CD4-positive, alpha-beta T cell treated with Interleukin-4 for 1 hour (primary cell): ENCODE data around the gene CLTCL1.
A peak's percentile ranks its signal among the peaks of the same experiment; 100 is the strongest.
"Not testable (repeated sequence)": the region's sequence is repeated elsewhere in the genome, so short reads cannot be mapped to it uniquely, and the experiment has no call there.

Source experiments
- DNase-seq, 2 donors: peaks; one replicate each; pipeline ENCODE4 v3.0.0-alpha.2; 2020 to 2022

The CLTCL1 gene

GRCh38 chr22:19290400-19291217 lies 910 bp downstream of the CLTCL1 start:
- no peak for DNase-seq

GRCh38 chr22:19289475-19290161 lies 1.9 kb downstream of the CLTCL1 start:
- DNase-seq = peak in 1 of 2 donors; percentile 15

GRCh38 chr22:19287889-19288288 lies 3.6 kb downstream of the CLTCL1 start:
- DNase-seq = no peak

- no peak for DNase-seq
These were observed 4.3 kb downstream of the CLTCL1 start for GRCh38 chr22:19287076-19287707.

- DNase-seq = no peak
These were observed 5.7 kb downstream of the CLTCL1 start for GRCh38 chr22:19285831-19286230.

GRCh38 chr22:19279143-19279542 lies 12.4 kb downstream of the CLTCL1 start:
- not testable (repeated sequence) for DNase-seq

- no peak for DNase-seq
These were observed 13.7 kb downstream of the CLTCL1 start for GRCh38 chr22:19277785-19278184.

GRCh38 chr22:19275919-19276600 lies 15.5 kb downstream of the CLTCL1 start:
- no peak for DNase-seq

- no peak for DNase-seq
These were observed 16.0 kb downstream of the CLTCL1 start for GRCh38 chr22:19275513-19275912.

GRCh38 chr22:19275104-19275503 lies 16.4 kb downstream of the CLTCL1 start:
- no peak for DNase-seq

GRCh38 chr22:19271856-19272535 lies 19.5 kb downstream of the CLTCL1 start:
- no peak for DNase-seq

GRCh38 chr22:19271273-19271855 lies 20.2 kb downstream of the CLTCL1 start:
- no peak for DNase-seq

GRCh38 chr22:19270873-19271272 lies 20.6 kb downstream of the CLTCL1 start:
- no peak for DNase-seq

GRCh38 chr22:19266547-19267086 lies 24.9 kb downstream of the CLTCL1 start:
- DNase-seq = no peak

- no peak for DNase-seq
These were observed 25.7 kb downstream of the CLTCL1 start for GRCh38 chr22:19265779-19266178.

- no peak for DNase-seq
These were observed 30.7 kb downstream of the CLTCL1 start for GRCh38 chr22:19260804-19261203.

- no peak for DNase-seq
These were observed 31.3 kb downstream of the CLTCL1 start for GRCh38 chr22:19260194-19260593.

GRCh38 chr22:19258968-19259288 lies 32.6 kb downstream of the CLTCL1 start:
- DNase-seq = not testable (repeated sequence)

GRCh38 chr22:19258371-19258770 lies 33.1 kb downstream of the CLTCL1 start:
- no peak for DNase-seq

- DNase-seq = not testable (repeated sequence)
These were observed 35.2 kb downstream of the CLTCL1 start for GRCh38 chr22:19256362-19256761.

GRCh38 chr22:19253143-19253542 lies 38.4 kb downstream of the CLTCL1 start:
- no peak for DNase-seq
